Measurements from ENCODE around the gene XRCC3.

DNA sequence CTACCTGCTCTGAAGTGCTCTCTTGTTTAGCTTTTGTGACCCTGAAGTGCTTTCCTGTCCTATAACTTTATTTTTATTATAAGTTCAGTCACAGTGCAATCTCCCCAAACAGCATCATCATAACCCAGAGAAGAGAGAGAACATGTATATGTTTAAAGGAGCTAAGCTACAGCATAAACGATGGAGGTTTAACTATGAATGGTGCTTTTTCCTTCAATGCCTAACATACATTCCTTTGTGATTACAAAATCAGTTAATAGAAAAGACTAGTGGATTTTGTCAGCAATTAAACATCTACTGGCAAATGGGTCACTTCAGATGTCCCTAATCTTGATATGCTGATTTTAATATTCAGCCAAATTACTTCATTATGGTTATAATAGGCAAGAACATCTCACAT lies 46.8 kb upstream of the XRCC3 start:
- TF ChIP-seq, protein P1, sequence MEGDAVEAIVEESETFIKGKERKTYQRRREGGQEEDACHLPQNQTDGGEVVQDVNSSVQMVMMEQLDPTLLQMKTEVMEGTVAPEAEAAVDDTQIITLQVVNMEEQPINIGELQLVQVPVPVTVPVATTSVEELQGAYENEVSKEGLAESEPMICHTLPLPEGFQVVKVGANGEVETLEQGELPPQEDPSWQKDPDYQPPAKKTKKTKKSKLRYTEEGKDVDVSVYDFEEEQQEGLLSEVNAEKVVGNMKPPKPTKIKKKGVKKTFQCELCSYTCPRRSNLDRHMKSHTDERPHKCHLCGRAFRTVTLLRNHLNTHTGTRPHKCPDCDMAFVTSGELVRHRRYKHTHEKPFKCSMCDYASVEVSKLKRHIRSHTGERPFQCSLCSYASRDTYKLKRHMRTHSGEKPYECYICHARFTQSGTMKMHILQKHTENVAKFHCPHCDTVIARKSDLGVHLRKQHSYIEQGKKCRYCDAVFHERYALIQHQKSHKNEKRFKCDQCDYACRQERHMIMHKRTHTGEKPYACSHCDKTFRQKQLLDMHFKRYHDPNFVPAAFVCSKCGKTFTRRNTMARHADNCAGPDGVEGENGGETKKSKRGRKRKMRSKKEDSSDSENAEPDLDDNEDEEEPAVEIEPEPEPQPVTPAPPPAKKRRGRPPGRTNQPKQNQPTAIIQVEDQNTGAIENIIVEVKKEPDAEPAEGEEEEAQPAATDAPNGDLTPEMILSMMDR (IDR thresholded peaks at IDR 0.05) = no peak
- no peak for TF ChIP-seq POLR2A (IDR thresholded peaks at IDR 0.05)
- no peak for TF ChIP-seq EP300 (IDR thresholded peaks at IDR 0.05)
- TF ChIP-seq POLR2AphosphoS5 (IDR thresholded peaks at IDR 0.05) = no peak
